Endothelial cell of umbilical vein (primary cell): Measurements from ENCODE around the gene PPP1R3G. TPM values are rescaled to one million over a fixed set of nuclear protein-coding genes. Genes with fewer than 3 reads are reported as not detected.

Experiments used
- BruUV-seq: library from RNA; stranded (reverse); fragments of 400-500 nt; replicated peaks from 2 replicates; lab custom pipeline; 2021; lab: Mats Ljungman, UMichigan
- CTCF ChIA-PET: fragments of 300-600, 350-600 bp; sonication (Branson Sonifier 250); formaldehyde crosslinking; loops from one replicate; lab custom pipeline; 2021; ENCODE audit warnings: antibody characterized with exemption, inconsistent platforms; lab: Charles Lee
- POLR2A ChIA-PET: fragments of 300-600, 350-600 bp; sonication (Branson Sonifier 250); formaldehyde crosslinking; loops from one replicate; lab custom pipeline; 2021; ENCODE audit warnings: antibody characterized with exemption, inconsistent platforms; lab: Charles Lee
- DNase-seq: peaks from one replicate; pipeline ENCODE4 v3.0.0-alpha.2; 2011; ENCODE audit warnings: low read depth, low spot score
- FAIRE-seq: peaks from 2 replicates; lab custom pipeline; 2011; peaks lifted over from hg19 to GRCh38; lab: Jason Lieb, UNC
- H2AFZ ChIP-seq: 2 replicates; pipeline ENCODE4 v1.6.0; 2012; ENCODE audit warnings: low read depth, low read length, control low read depth, inconsistent platforms
- H3K27ac ChIP-seq: 2 replicates; pipeline ENCODE4 v1.5.1; 2011; ENCODE audit warnings: low read depth, mild to moderate bottlenecking, control low read depth, low read length, moderate library complexity; ENCODE audit not compliant: insufficient read depth
- H3K27me3 ChIP-seq, 2 experiments: 2 replicates each; pipeline versions ENCODE4 v1.6.0 to v1.6.1; 2011; ENCODE audit warnings: low read length in 2 of 2, mixed read lengths in 1 of 2; ENCODE audit not compliant: control insufficient read depth in 2 of 2, insufficient read depth in 2 of 2
- H3K36me3 ChIP-seq, 2 experiments: 2 replicates in 1 of 2; 3 replicates in 1 of 2; pipeline ENCODE4 v1.5.1; 2011; ENCODE audit warnings: low read length in 2 of 2, mild to moderate bottlenecking in 1 of 2, moderate library complexity in 1 of 2; ENCODE audit not compliant: control insufficient read depth in 2 of 2, insufficient read depth in 2 of 2; ENCODE audit errors: extremely low read depth in 1 of 2
- H3K4me1 ChIP-seq: 3 replicates; pipeline ENCODE4 v1.5.1; 2011; ENCODE audit warnings: mild to moderate bottlenecking, low read length; ENCODE audit not compliant: control insufficient read depth, insufficient read depth; ENCODE audit errors: extremely low read depth
- H3K4me2 ChIP-seq: 2 replicates; pipeline ENCODE4 v1.6.1; 2011; ENCODE audit warnings: low read length, control low read depth, mixed read lengths; ENCODE audit not compliant: insufficient read depth
- H3K4me3 ChIP-seq, 3 experiments: fragments of 200-600 bp in 1 of 3; sonication (generic), shearing (Covaris generic) in 1 of 3; replicated peaks in 1 of 3; 2 replicates each; pipeline ENCODE4 v1.5.1; 2011 to 2016; ENCODE audit warnings: control low read depth in 3 of 3, low read length in 3 of 3, mild to moderate bottlenecking in 2 of 3, inconsistent platforms in 1 of 3, low read depth in 1 of 3, moderate library complexity in 1 of 3; ENCODE audit not compliant: insufficient read depth in 1 of 3
- H3K79me2 ChIP-seq: 2 replicates; pipeline ENCODE4 v1.6.0; 2012; ENCODE audit warnings: low read length, inconsistent platforms; ENCODE audit not compliant: control insufficient read depth, insufficient read depth
- H3K9ac ChIP-seq: replicated peaks from 2 replicates; pipeline ENCODE3; 2011; ENCODE audit warnings: low read length, control low read depth; ENCODE audit not compliant: insufficient read depth; ENCODE audit errors: extremely low read depth
- H3K9me1 ChIP-seq: replicated peaks from 3 replicates; pipeline ENCODE4 v1.6.0; 2011; ENCODE audit warnings: mild to moderate bottlenecking, low read length; ENCODE audit not compliant: control insufficient read depth, insufficient read depth; ENCODE audit errors: extremely low read depth
- H3K9me3 ChIP-seq: replicated peaks from 2 replicates; pipeline ENCODE4 v1.5.1; 2012; ENCODE audit warnings: low read length, inconsistent platforms; ENCODE audit not compliant: control insufficient read depth, insufficient read depth
- H4K20me1 ChIP-seq: replicated peaks from 2 replicates; pipeline ENCODE3; 2011; ENCODE audit warnings: mild to moderate bottlenecking, low read length; ENCODE audit not compliant: control insufficient read depth, insufficient read depth; ENCODE audit errors: extremely low read depth
- EZH2 ChIP-seq: IDR thresholded peaks from 2 replicates; pipeline ENCODE4 v1.6.1; 2012; ENCODE audit warnings: borderline replicate concordance, low read depth, mild to moderate bottlenecking, moderate library complexity, low read length, inconsistent platforms; ENCODE audit not compliant: severe bottlenecking
- FOS ChIP-seq: IDR thresholded peaks from 2 replicates; pipeline ENCODE4 v1.6.1; 2011; ENCODE audit warnings: mild to moderate bottlenecking, low read length, moderate library complexity, borderline replicate concordance; ENCODE audit not compliant: insufficient read depth
- GATA2 ChIP-seq: IDR thresholded peaks from 2 replicates; pipeline ENCODE4 v1.7.0; 2011; ENCODE audit warnings: low read depth, mild to moderate bottlenecking, moderate library complexity, mixed read lengths, low read length; ENCODE audit not compliant: insufficient read length, insufficient read depth
- JUN ChIP-seq: IDR thresholded peaks from 2 replicates; pipeline ENCODE4 v1.6.1; 2011; ENCODE audit warnings: borderline replicate concordance, low read depth; ENCODE audit not compliant: insufficient read length, insufficient read depth
- MYC ChIP-seq: IDR thresholded peaks from one replicate; pipeline ENCODE4 v1.6.1; 2011; ENCODE audit warnings: mild to moderate bottlenecking, low read depth, low read length
- POLR2A ChIP-seq: IDR thresholded peaks from 2 replicates; pipeline ENCODE4 v1.6.1; 2012; ENCODE audit warnings: low read depth, mild to moderate bottlenecking, control low read depth, low read length
- POLR2AphosphoS5 ChIP-seq: IDR thresholded peaks from 2 replicates; pipeline ENCODE4 v1.6.1; 2012; ENCODE audit warnings: low read depth, mild to moderate bottlenecking, control low read depth, low read length, moderate library complexity; ENCODE audit not compliant: insufficient read depth
- dilution Hi-C: fragments of 300-500 bp; cut with MboI; formaldehyde crosslinking; loops from one replicate; pipeline ENCODE4 v1.15.0; 2019; ENCODE audit warnings: low sequenced_read_pairs; ENCODE audit not compliant: extremely low pct_ligation_motif_present
- intact Hi-C: fragments of 100-400 bp; cut with micrococcal nuclease; formaldehyde crosslinking; loops from one replicate; pipeline ENCODE4 v1.10.0; 2022
- polyA plus RNA-seq, 4 experiments: library from polyadenylated mRNA; depleted of rRNA in 3 of 4; stranded (reverse) in 3 of 4; unstranded in 1 of 4; fragments of >200 nt; gene quantifications; 2 replicates each; pipeline versions ENCODE4 v1.2.1 to v1.2.3, GENCODE V29; 2011 to 2012; ENCODE audit warnings: missing spikeins in 1 of 4
- total RNA-seq: library from RNA; stranded (reverse); gene quantifications from 2 replicates; pipeline ENCODE4 v1.2.3, GENCODE V29; 2021
- TF ChIP-seq, protein P1 (sequence below): IDR thresholded peaks from 2 replicates; pipeline ENCODE4 v1.6.1; 2011; ENCODE audit not compliant: insufficient read depth, insufficient read length
- TF ChIP-seq, protein P2 (sequence below), 2 donors: IDR thresholded peaks; 1 replicate in 1 of 2; 2 replicates in 1 of 2; pipeline ENCODE4 v1.5.1; 2011; ENCODE audit warnings: low read length in 2 of 2, mild to moderate bottlenecking in 2 of 2, moderate library complexity in 2 of 2, control low read depth in 1 of 2, inconsistent platforms in 1 of 2, low read depth in 1 of 2; ENCODE audit not compliant: insufficient read depth in 1 of 2; ENCODE audit errors: extremely low read depth in 1 of 2

The PPP1R3G gene
- total and polyA plus RNA-seq, 2 donors (not counting 3 experiments of a cell fraction or from before 2014, with no cell fraction given) = 0.04 to 0.09 TPM

DNA sequence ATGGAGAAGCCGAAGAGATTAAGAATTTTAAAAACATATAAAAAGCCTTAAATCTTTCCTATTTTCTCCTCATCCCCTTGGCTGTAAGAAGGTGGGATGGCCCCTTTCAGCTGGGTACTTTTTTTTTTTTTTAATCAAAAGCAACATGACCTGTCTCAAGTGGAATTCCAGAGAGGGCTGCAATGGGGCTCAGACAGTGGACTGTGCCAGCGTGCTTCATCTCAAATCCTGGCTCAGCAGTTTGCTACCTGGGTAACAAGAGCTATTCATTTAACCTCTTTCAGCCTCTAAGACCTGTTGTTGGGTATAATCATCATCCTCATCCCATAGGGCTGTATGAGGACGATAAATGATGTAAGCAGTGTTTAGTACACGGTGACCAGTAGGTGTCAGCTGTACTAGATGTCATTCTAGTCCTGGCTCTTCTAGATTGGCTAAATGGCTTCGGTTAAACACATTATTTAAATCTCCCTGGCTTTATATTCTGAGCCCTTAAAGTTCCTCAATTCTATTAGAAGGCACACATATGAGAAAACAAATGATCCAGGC, 6.9 kb upstream of the PPP1R3G start:
- no peak overlapping the region for H2AFZ ChIP-seq
- no peaks in the 10 kb centered on the region for H4K20me1 ChIP-seq
- H3K4me1 ChIP-seq = no peaks in the 10 kb centered on the region
- DNase-seq (peak; percentile 24), FAIRE-seq (peak; percentile 70)
- H3K9me1 ChIP-seq = no peaks in the 10 kb centered on the region
- CTCF ChIA-PET = interaction anchor here (0.8 to 1.2 kb wide), 2 partner anchors 48 to 54 kb away, joined by 3 read pairs; no protein-coding TSS in a partner anchor
- peaks cover 0 to 5% of the 10 kb centered on the region in 2 experiments for H3K27me3 ChIP-seq
- H3K4me2 ChIP-seq = no peak overlapping the region
- intact Hi-C loops (no loop called here), dilution Hi-C loops (no loop called here)
- H3K27ac ChIP-seq = no peak overlapping the region
- BruUV-seq = no TSS peak
- no peaks in the 10 kb centered on the region for H3K79me2 ChIP-seq
- TF ChIP-seq POLR2AphosphoS5 (no peak), FOS (no peak), JUN (no peak), EZH2 (no peak), MYC (no peak), GATA2 (no peak), POLR2A (no peak)
- TF ChIP-seq, protein P1, sequence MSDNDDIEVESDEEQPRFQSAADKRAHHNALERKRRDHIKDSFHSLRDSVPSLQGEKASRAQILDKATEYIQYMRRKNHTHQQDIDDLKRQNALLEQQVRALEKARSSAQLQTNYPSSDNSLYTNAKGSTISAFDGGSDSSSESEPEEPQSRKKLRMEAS = no peak
- TF ChIP-seq, protein P2, sequence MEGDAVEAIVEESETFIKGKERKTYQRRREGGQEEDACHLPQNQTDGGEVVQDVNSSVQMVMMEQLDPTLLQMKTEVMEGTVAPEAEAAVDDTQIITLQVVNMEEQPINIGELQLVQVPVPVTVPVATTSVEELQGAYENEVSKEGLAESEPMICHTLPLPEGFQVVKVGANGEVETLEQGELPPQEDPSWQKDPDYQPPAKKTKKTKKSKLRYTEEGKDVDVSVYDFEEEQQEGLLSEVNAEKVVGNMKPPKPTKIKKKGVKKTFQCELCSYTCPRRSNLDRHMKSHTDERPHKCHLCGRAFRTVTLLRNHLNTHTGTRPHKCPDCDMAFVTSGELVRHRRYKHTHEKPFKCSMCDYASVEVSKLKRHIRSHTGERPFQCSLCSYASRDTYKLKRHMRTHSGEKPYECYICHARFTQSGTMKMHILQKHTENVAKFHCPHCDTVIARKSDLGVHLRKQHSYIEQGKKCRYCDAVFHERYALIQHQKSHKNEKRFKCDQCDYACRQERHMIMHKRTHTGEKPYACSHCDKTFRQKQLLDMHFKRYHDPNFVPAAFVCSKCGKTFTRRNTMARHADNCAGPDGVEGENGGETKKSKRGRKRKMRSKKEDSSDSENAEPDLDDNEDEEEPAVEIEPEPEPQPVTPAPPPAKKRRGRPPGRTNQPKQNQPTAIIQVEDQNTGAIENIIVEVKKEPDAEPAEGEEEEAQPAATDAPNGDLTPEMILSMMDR (IDR thresholded peaks at IDR 0.05; ENCODE audit: extremely low read depth in 1 of 2, insufficient read depth in 1 of 2, low read depth in 1 of 2, low read length in 2 of 2) = peak in 1 of 2 donors; percentile 28
- no peaks in the 10 kb centered on the region for H3K36me3 ChIP-seq
- no peak overlapping the region for H3K4me3 ChIP-seq
- no peak overlapping the region for H3K9ac ChIP-seq
- H3K9me3 ChIP-seq = no peaks in the 10 kb centered on the region
- POLR2A ChIA-PET = no interaction called here
